GM12865 (cell line): Measurements from ENCODE around the gene MBIP.

Experiments used
- DNase-seq: peaks from one replicate; pipeline ENCODE4 v3.0.0; 2010; ENCODE audit warnings: low read depth
- H3K4me3 ChIP-seq: 2 replicates; pipeline ENCODE4 v1.5.1; 2011; ENCODE audit warnings: mild to moderate bottlenecking, low read depth, low read length, control low read depth
- TF ChIP-seq, protein P1 (sequence below): IDR thresholded peaks from 2 replicates; pipeline ENCODE4 v1.5.1; 2011; ENCODE audit warnings: low read length, control low read depth, low read depth, inconsistent platforms; ENCODE audit not compliant: insufficient read depth; ENCODE audit errors: missing control alignments

The MBIP gene

GRCh38 chr14:36268121-36268520, 52.3 kb downstream of the MBIP start:
- TF ChIP-seq, protein P1, sequence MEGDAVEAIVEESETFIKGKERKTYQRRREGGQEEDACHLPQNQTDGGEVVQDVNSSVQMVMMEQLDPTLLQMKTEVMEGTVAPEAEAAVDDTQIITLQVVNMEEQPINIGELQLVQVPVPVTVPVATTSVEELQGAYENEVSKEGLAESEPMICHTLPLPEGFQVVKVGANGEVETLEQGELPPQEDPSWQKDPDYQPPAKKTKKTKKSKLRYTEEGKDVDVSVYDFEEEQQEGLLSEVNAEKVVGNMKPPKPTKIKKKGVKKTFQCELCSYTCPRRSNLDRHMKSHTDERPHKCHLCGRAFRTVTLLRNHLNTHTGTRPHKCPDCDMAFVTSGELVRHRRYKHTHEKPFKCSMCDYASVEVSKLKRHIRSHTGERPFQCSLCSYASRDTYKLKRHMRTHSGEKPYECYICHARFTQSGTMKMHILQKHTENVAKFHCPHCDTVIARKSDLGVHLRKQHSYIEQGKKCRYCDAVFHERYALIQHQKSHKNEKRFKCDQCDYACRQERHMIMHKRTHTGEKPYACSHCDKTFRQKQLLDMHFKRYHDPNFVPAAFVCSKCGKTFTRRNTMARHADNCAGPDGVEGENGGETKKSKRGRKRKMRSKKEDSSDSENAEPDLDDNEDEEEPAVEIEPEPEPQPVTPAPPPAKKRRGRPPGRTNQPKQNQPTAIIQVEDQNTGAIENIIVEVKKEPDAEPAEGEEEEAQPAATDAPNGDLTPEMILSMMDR: no peak
- no peak overlapping the region for H3K4me3 ChIP-seq
- no peak for DNase-seq

- no peak overlapping the region for H3K4me3 ChIP-seq
- TF ChIP-seq, protein P1: no peak
These were observed 55.8 kb downstream of the MBIP start for GRCh38 chr14:36264595-36264994.

GRCh38 chr14:36264107-36264506, 56.3 kb downstream of the MBIP start:
- TF ChIP-seq, protein P1: no peak
- no peak for DNase-seq
- H3K4me3 ChIP-seq: no peak overlapping the region

More at GRCh38 chr14:36264595-36264994, 55.8 kb downstream of the MBIP start:
- no peak for DNase-seq

DNA sequence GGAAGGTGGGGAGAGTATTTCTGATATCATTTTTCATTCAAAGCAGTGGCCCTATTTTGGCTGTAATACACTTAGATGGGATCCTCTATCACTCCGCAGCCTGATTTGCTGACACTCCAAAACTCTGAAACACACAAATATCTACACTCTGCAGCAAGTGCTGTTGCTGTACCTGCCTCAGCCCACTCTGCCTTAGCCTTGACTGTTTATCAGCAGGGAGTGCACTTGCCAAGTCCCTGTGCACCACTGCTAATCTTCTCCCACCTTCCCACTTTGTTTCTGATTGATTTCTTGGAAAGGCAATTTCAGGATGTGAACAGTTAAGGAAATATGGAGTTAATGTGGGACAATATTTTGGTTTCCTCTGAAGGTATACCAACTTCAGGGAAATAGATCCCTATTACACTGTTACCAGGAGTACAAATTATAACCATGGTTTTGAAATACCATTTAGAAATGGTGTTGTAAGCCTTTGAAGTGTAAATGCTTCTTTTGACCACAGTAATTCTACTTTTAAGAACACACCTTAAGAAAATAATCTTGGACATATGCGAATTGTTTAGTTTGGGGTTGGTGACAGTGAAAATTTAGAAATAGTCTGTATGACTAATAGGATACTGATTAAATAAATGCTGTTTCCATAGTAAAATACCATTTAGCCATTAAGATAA, 59.3 kb downstream of the MBIP start:
- TF ChIP-seq, protein P1: no peak
- DNase-seq: no peak
- no peak overlapping the region for H3K4me3 ChIP-seq

DNA sequence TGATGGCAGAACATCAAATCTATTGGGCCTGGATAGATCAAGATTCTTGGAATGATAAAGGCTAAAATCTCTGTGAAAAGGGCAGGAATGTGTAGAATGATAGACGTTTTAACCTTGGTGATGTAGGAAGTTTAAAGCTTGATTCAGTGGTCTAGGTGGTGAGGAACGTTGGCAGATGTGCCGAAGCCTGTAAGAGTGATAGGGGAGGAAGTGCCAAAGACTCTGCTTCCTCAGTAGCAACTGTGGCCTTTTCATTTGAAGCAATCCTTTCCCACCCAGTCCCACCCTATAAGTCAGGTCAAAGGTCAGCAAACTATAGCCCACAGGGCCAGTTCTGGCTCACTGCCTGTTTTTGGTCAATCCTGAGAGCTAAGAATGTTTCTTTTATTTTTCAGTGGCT, 62.2 kb downstream of the MBIP start:
- TF ChIP-seq, protein P1: no peak
- no peak for DNase-seq
- H3K4me3 ChIP-seq: no peak overlapping the region

- H3K4me3 ChIP-seq: no peak overlapping the region
- TF ChIP-seq, protein P1: no peak
- no peak for DNase-seq
These were observed 64.2 kb downstream of the MBIP start for GRCh38 chr14:36256126-36256801.
